MM.1S (cell line): ENCODE results near the gene SMPD2.

ENCODE experiments used
- EZH2 ChIP-seq: fragments of 300-600 bp; sonication (generic); optimal IDR thresholded peaks from 2 replicates; pipeline ENCODE3; 2017; ENCODE audit warnings: low read depth, mild to moderate bottlenecking, antibody characterized with exemption, low read length, mixed read lengths
- TF ChIP-seq, protein P1 (sequence below): fragments of 300-600 bp; sonication (generic); IDR thresholded peaks from 2 replicates; pipeline ENCODE4 v1.5.1; 2016; ENCODE audit warnings: antibody characterized with exemption, low read length, mixed read lengths

DNA sequence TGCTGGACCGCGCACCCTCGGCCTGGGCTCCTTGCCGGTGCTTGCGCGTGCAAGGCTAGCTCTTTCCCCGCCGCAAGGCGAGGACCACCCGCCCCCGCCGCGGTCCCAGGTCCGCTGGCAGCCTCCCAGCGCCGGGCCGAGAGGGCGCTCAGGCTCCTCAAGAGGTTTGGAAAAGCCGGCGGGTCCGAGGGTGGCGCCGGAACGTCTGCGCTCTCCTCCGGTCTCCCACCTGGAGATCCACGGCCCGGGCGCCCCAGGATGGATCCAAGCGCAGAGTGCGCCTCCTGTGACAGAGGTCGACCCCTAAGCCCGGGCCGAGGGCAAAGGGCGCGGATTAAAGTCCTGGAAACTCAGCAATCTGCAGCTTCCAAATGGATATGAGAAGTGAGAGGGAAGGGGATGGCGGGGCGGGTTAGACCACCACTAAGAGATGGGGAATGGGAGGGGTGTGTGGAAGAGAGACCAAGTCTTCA lies 15.6 kb downstream of the SMPD2 start:
- TF ChIP-seq, protein P1, sequence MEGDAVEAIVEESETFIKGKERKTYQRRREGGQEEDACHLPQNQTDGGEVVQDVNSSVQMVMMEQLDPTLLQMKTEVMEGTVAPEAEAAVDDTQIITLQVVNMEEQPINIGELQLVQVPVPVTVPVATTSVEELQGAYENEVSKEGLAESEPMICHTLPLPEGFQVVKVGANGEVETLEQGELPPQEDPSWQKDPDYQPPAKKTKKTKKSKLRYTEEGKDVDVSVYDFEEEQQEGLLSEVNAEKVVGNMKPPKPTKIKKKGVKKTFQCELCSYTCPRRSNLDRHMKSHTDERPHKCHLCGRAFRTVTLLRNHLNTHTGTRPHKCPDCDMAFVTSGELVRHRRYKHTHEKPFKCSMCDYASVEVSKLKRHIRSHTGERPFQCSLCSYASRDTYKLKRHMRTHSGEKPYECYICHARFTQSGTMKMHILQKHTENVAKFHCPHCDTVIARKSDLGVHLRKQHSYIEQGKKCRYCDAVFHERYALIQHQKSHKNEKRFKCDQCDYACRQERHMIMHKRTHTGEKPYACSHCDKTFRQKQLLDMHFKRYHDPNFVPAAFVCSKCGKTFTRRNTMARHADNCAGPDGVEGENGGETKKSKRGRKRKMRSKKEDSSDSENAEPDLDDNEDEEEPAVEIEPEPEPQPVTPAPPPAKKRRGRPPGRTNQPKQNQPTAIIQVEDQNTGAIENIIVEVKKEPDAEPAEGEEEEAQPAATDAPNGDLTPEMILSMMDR = peak; percentile 13; the same call in 1 of the 2 replicates
- TF ChIP-seq EZH2 = no peak
